K562 (cell line): ENCODE data around the gene PRDM2. TPM values are rescaled to one million over a fixed set of nuclear protein-coding genes. Genes with fewer than 3 reads are reported as not detected.

ENCODE experiments used
- ATAC-seq: fragments of 200-7000 bp; cut with Tn5 transposase; 3 replicates; pipeline ENCODE4 v1.9.1; 2020; ENCODE audit warnings: moderate library complexity
- BruUV-seq: library from RNA; stranded (reverse); fragments of 400-500 nt; replicated peaks from 2 replicates; lab custom pipeline; 2021; lab: Mats Ljungman, UMichigan
- CTCF ChIA-PET: fragments of 300-600 bp; formaldehyde crosslinking; extraction: SDS; loops from one replicate; lab custom pipeline; 2021; ENCODE audit warnings: low intra/inter-chr PET ratio; lab: Yijun Ruan, JAX
- POLR2A ChIA-PET: fragments of 300-600, 350-650 bp; sonication (Branson Sonifier 250); formaldehyde crosslinking; extraction: SDS; loops from one replicate; lab custom pipeline; 2021; ENCODE audit warnings: antibody characterized with exemption, inconsistent platforms; lab: Yijun Ruan, JAX
- DNase-seq, 4 experiments: peaks; one replicate each; pipeline versions ENCODE4 v3.0.0 to v3.0.0-alpha.2; 2011 to 2018; ENCODE audit warnings: low spot score in 3 of 4, mixed read lengths in 3 of 4; ENCODE audit errors: extremely low read depth in 1 of 4
- FAIRE-seq: peaks from 2 replicates; lab custom pipeline; 2011; peaks lifted over from hg19 to GRCh38; lab: Jason Lieb, UNC
- H2AFZ ChIP-seq: 2 replicates; pipeline ENCODE4 v1.6.0; 2011; ENCODE audit warnings: low read depth, low read length, control low read depth, inconsistent platforms
- H3K27ac ChIP-seq: fragments of 200-600 bp; 3 replicates; pipeline ENCODE4 v1.8.0; 2011; ENCODE audit warnings: low read depth, mild to moderate bottlenecking, control low read depth, inconsistent platforms, low read length, moderate library complexity, mixed read lengths; ENCODE audit errors: extremely low read depth
- H3K27me3 ChIP-seq, 2 experiments: fragments of 300-600 bp in 1 of 2; 2 replicates in 1 of 2; 3 replicates in 1 of 2; pipeline versions ENCODE4 v1.6.0 to v1.8.0; 2011; ENCODE audit warnings: inconsistent platforms in 2 of 2, low read length in 2 of 2, mild to moderate bottlenecking in 1 of 2, mixed read lengths in 1 of 2, moderate library complexity in 1 of 2; ENCODE audit not compliant: control insufficient read depth in 2 of 2, insufficient read depth in 2 of 2
- H3K36me3 ChIP-seq: fragments of 300-600 bp; 3 replicates; pipeline ENCODE4 v1.8.0; 2011; ENCODE audit warnings: mild to moderate bottlenecking, low read length, inconsistent platforms; ENCODE audit not compliant: control insufficient read depth, insufficient read depth
- H3K4me1 ChIP-seq, 2 experiments: fragments of 200-600 bp in 1 of 2; replicated peaks in 1 of 2; 2 replicates in 1 of 2; 3 replicates in 1 of 2; pipeline versions ENCODE4 v1.5.1 to v1.8.0; 2011; ENCODE audit warnings: inconsistent platforms in 2 of 2, low read length in 2 of 2, mild to moderate bottlenecking in 1 of 2, mixed read lengths in 1 of 2, moderate library complexity in 1 of 2; ENCODE audit not compliant: control insufficient read depth in 2 of 2, insufficient read depth in 2 of 2
- H3K4me2 ChIP-seq: 2 replicates; pipeline ENCODE4 v1.6.1; 2011; ENCODE audit warnings: low read length, control low read depth, inconsistent platforms, mixed read lengths; ENCODE audit not compliant: insufficient read depth
- H3K4me3 ChIP-seq: fragments of 200-600 bp; sonication (generic), shearing (Covaris generic); 2 replicates; pipeline ENCODE4 v1.5.1; 2016; ENCODE audit warnings: control low read depth, inconsistent platforms
- H3K79me2 ChIP-seq: fragments of 200-600 bp; 3 replicates; pipeline ENCODE4 v1.8.0; 2011; ENCODE audit warnings: low read length, inconsistent platforms; ENCODE audit not compliant: control insufficient read depth, insufficient read depth
- H3K9ac ChIP-seq, 2 experiments: 2 replicates each; pipeline versions ENCODE4 v1.6.0 to v1.6.1; 2011; ENCODE audit warnings: low read depth in 2 of 2, low read length in 2 of 2, control low read depth in 1 of 2, inconsistent platforms in 1 of 2, mild to moderate bottlenecking in 1 of 2, mixed read lengths in 1 of 2; ENCODE audit not compliant: insufficient read depth in 1 of 2
- H3K9me1 ChIP-seq: one replicate; pipeline ENCODE4 v1.6.0; 2011; ENCODE audit warnings: inconsistent platforms, mild to moderate bottlenecking, low read length, moderate library complexity; ENCODE audit not compliant: control insufficient read depth, insufficient read depth
- H3K9me3 ChIP-seq: replicated peaks from 2 replicates; pipeline ENCODE4 v1.5.1; 2011; ENCODE audit warnings: low read depth, low read length, inconsistent platforms; ENCODE audit not compliant: control insufficient read depth, insufficient read depth
- H4K20me1 ChIP-seq: replicated peaks from 2 replicates; pipeline ENCODE4 v1.6.1; 2011; ENCODE audit warnings: low read length, inconsistent platforms, mixed read lengths; ENCODE audit not compliant: control insufficient read depth, insufficient read depth
- CGGBP1 ChIP-seq: fragments of 250-450 bp; sonication (Bioruptor Pico); IDR thresholded peaks from 2 replicates; pipeline ENCODE4 v1.9.0; 2021; ENCODE audit warnings: mild to moderate bottlenecking
- FOS ChIP-seq: IDR thresholded peaks from 3 replicates; pipeline ENCODE4 v1.6.1; 2011; ENCODE audit not compliant: insufficient read length; ENCODE audit errors: extremely low read depth
- KLF13 ChIP-seq: fragments of 450-650 bp; IDR thresholded peaks from 2 replicates; pipeline ENCODE4 v1.6.1; 2016; ENCODE audit warnings: missing genetic modification characterization, low read depth, mild to moderate bottlenecking, missing compliant biosample characterization, moderate library complexity, borderline replicate concordance
- PRPF4 ChIP-seq: fragments of 200-400 bp; formaldehyde crosslinking; IDR thresholded peaks from one replicate; pipeline ENCODE4 v1.6.1; 2017; ENCODE audit warnings: low read length, low read depth, mild to moderate bottlenecking; ENCODE audit not compliant: insufficient read depth, poor library complexity, severe bottlenecking
- SMARCB1 ChIP-seq: IDR thresholded peaks from 2 replicates; pipeline ENCODE4 v1.6.1; 2011; ENCODE audit warnings: improper control_type of control experiment, low read depth; ENCODE audit not compliant: insufficient read length
- ZBTB7A ChIP-seq: IDR thresholded peaks from 2 replicates; pipeline ENCODE4 v1.6.1; 2011; ENCODE audit warnings: low read depth, mild to moderate bottlenecking, low read length, moderate library complexity, borderline replicate concordance; ENCODE audit not compliant: control insufficient read depth
- ZNF696 ChIP-seq: fragments of 250-450 bp; sonication (Bioruptor Pico); conservative IDR thresholded peaks from 2 replicates; pipeline ENCODE4 v1.4.0; 2020; ENCODE audit warnings: mild to moderate bottlenecking, moderate library complexity
- ZNF699 ChIP-seq: fragments of 250-450 bp; sonication (Bioruptor Pico); IDR thresholded peaks from 2 replicates; pipeline ENCODE4 v1.8.0; 2021; ENCODE audit warnings: mild to moderate bottlenecking, moderate library complexity; ENCODE audit not compliant: insufficient replicate concordance
- ZSCAN29 ChIP-seq: fragments of 450-650 bp; IDR thresholded peaks from 2 replicates; pipeline ENCODE4 v1.6.1; 2017
- WGBS: fragments of 100-300 bp; shearing (Covaris generic); methylation state at CpG from one replicate; pipeline ENCODE4 v1.1.6; 2016; ENCODE audit warnings: low coverage, mixed read lengths; ENCODE audit not compliant: insufficient coverage; ENCODE audit errors: missing lambda C conversion rate; 5-methylcytosine and 5-hydroxymethylcytosine counted together
- in situ Hi-C: fragments of 300-500 bp; cut with MboI; formaldehyde crosslinking; loops from 4 replicates; pipeline ENCODE4 v1.15.0; 2018; ENCODE audit warnings: inconsistent platforms, mixed read lengths
- intact Hi-C: fragments of 100-400 bp; cut with micrococcal nuclease; formaldehyde crosslinking; loops from 2 replicates; pipeline ENCODE4 v1.14.2; 2022
- polyA plus RNA-seq, 8 experiments: library from polyadenylated mRNA; depleted of rRNA in 4 of 8; stranded (reverse) in 5 of 8; unstranded in 3 of 8; fragments of >200 nt; fragmentation: Nextera tagmentation in 2 of 8; fragmentation: Illumina TruSeq in 1 of 8; extraction: Ambion mirVana in 2 of 8; extraction: Trizol in 1 of 8; gene quantifications; 2 replicates each; pipeline versions ENCODE4 v1.2.1 to v1.2.3, GENCODE V29; 2011 to 2014; ENCODE audit warnings: inconsistent platforms in 1 of 8, missing spikeins in 1 of 8
- total RNA-seq, 7 experiments: library from RNA; depleted of rRNA in 6 of 7; stranded (reverse); fragments of >200 nt in 6 of 7; fragmentation: Illumina TruSeq in 2 of 7; extraction: Trizol in 2 of 7; gene quantifications; 2 replicates each; pipeline versions ENCODE4 v1.2.1 to v1.2.3, GENCODE V29; 2011 to 2021; ENCODE audit warnings: low replicate concordance in 1 of 7
- TF ChIP-seq, protein P1 (sequence below): fragments of 450-650 bp; IDR thresholded peaks from 2 replicates; pipeline ENCODE4 v1.7.0; 2016; ENCODE audit warnings: borderline replicate concordance

PRDM2 gene
- total and polyA plus RNA-seq, 9 of the 15 experiments (the other 6 are each of a cell fraction or from before 2014, with no cell fraction given): 5.4 to 27.6 (median 12.5) TPM

- no peak for ATAC-seq
- intact Hi-C loops (no loop called here), in situ Hi-C loops (no loop called here)
- CTCF ChIA-PET: no interaction called here
- FAIRE-seq: no peak
- Histone ChIP-seq H3K27me3 (no peaks in the 10 kb centered on the region), H4K20me1 (peaks cover 22% of the 10 kb centered on the region; the same call in 1 of the 2 replicates), H3K9me3 (no peaks in the 10 kb centered on the region), H3K9me1 (no peaks in the 10 kb centered on the region), H3K4me2 (no peak overlapping the region), H3K79me2 (peaks cover 90% of the 10 kb centered on the region), H3K36me3 (peaks cover 21% of the 10 kb centered on the region; the same call in 2 of the 3 replicates), H3K4me1 (peaks cover 7 to 11% of the 10 kb centered on the region in 2 experiments; a peak in 4 of 5 replicates), H3K9ac (no peak overlapping the region), H3K4me3 (no peak overlapping the region), H2AFZ (no peak overlapping the region), H3K27ac (no peak overlapping the region)
- BruUV-seq: no TSS peak
- 83% methylated on average over 5 of the region's 5 CpGs for WGBS
- POLR2A ChIA-PET: interaction anchor here (1.4 to 1.5 kb wide), 2 partner anchors 19 to 41 kb away, joined by 3 to 4 read pairs; no protein-coding TSS in a partner anchor
- no peak for DNase-seq
- no peak for TF ChIP-seq SMARCB1
- no peak for TF ChIP-seq ZSCAN29
- TF ChIP-seq, protein P1, sequence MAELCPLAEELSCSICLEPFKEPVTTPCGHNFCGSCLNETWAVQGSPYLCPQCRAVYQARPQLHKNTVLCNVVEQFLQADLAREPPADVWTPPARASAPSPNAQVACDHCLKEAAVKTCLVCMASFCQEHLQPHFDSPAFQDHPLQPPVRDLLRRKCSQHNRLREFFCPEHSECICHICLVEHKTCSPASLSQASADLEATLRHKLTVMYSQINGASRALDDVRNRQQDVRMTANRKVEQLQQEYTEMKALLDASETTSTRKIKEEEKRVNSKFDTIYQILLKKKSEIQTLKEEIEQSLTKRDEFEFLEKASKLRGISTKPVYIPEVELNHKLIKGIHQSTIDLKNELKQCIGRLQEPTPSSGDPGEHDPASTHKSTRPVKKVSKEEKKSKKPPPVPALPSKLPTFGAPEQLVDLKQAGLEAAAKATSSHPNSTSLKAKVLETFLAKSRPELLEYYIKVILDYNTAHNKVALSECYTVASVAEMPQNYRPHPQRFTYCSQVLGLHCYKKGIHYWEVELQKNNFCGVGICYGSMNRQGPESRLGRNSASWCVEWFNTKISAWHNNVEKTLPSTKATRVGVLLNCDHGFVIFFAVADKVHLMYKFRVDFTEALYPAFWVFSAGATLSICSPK: no peak
- no peak for TF ChIP-seq FOS
- TF ChIP-seq PRPF4: no peak
- TF ChIP-seq ZNF699: no peak
- TF ChIP-seq CGGBP1 (CRISPR knock-in tag): no peak
- no peak for TF ChIP-seq KLF13 (tag)
- TF ChIP-seq ZNF696 (CRISPR knock-in tag): no peak
- TF ChIP-seq ZBTB7A: no peak
These were observed 53.8 kb downstream of the PRDM2 start for GRCh38 chr1:13753636-13754402.
